A673 (cell line): Measurements from ENCODE around the gene ANKDD1B.

Experiments used
- CTCF ChIP-seq: fragments of 300-800, 200-600 bp; sonication (generic); conservative IDR thresholded peaks from 2 replicates; pipeline ENCODE4 v1.5.1; 2017; ENCODE audit warnings: low read depth, mild to moderate bottlenecking, antibody characterized with exemption, low read length, moderate library complexity, mixed read lengths
- EZH2 ChIP-seq: fragments of 200-600 bp; sonication (generic); IDR thresholded peaks from 2 replicates; pipeline ENCODE4 v1.6.1; 2017; ENCODE audit warnings: borderline replicate concordance, low read depth, mild to moderate bottlenecking, mixed read lengths, antibody characterized with exemption, low read length; ENCODE audit not compliant: poor library complexity, severe bottlenecking

- TF ChIP-seq EZH2, result no peak
- TF ChIP-seq CTCF, result peak; percentile 69
These were observed 70.0 kb downstream of the ANKDD1B start for GRCh38 chr5:75681125-75681830.
